ENCODE measurements around the gene DAP. TPM values are rescaled to one million over a fixed set of nuclear protein-coding genes. Genes with fewer than 3 reads are reported as not detected.
"Not testable (repeated sequence)": the region's sequence is repeated elsewhere in the genome, so short reads cannot be mapped to it uniquely, and the experiment has no call there.

DAP gene
- total and polyA plus RNA-seq, 2 experiments from 2014 or later, result 30.0 to 105 TPM

DNA sequence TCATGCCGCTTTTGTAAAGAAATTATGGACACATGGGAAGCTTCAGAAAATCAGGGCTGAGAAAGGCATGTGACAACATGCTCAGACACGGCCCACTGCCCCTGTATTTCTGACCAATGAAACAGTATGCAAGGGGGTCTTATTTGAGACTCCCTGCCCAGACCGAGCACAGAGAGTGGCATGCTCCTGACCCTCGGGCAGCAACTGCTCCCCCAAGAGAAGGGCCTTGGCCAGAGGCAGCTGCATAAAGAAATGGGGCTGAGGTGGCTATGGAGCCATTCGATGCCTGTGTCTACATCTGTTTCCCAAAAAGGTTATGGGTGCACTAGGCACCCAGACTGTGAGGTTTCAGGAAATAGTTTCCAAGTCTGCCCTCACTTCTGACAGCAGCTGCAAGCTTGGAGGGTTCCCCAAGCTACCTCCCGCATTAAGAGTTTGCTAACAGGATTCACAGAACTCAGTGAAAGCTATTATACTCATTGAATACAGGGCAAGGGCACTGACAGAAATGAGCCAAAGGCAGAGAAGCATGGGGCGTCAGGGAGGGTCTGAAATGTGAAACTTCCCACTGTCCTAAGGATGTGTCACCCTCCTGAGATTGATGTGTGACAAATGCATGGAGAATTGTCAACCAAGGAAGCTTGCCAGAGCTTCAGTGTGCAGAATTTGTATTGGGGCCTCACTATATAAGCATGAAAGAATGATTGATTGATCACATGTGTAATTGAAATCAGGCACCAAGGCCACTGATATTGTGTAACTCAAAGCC lies 94.3 kb downstream of the DAP start:
- H3K4me1 ChIP-seq (ENCODE audit: low read depth), result peaks cover 7% of the 10 kb centered on the region
- no peak overlapping the region for H3K27ac ChIP-seq
- no peaks in the 10 kb centered on the region for H3K9me3 ChIP-seq (ENCODE audit: low read depth)
- H3K27me3 ChIP-seq, result no peaks in the 10 kb centered on the region
- DNase-seq (ENCODE audit: low read depth in 1 of 2, low spot score in 1 of 2), result no peak
- H3K4me3 ChIP-seq, result no peak overlapping the region
- H3K36me3 ChIP-seq, result no peaks in the 10 kb centered on the region
- TF ChIP-seq, protein P1, sequence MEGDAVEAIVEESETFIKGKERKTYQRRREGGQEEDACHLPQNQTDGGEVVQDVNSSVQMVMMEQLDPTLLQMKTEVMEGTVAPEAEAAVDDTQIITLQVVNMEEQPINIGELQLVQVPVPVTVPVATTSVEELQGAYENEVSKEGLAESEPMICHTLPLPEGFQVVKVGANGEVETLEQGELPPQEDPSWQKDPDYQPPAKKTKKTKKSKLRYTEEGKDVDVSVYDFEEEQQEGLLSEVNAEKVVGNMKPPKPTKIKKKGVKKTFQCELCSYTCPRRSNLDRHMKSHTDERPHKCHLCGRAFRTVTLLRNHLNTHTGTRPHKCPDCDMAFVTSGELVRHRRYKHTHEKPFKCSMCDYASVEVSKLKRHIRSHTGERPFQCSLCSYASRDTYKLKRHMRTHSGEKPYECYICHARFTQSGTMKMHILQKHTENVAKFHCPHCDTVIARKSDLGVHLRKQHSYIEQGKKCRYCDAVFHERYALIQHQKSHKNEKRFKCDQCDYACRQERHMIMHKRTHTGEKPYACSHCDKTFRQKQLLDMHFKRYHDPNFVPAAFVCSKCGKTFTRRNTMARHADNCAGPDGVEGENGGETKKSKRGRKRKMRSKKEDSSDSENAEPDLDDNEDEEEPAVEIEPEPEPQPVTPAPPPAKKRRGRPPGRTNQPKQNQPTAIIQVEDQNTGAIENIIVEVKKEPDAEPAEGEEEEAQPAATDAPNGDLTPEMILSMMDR (IDR thresholded peaks at IDR 0.05; ENCODE audit: low read depth, low read length), result no peak

DNA sequence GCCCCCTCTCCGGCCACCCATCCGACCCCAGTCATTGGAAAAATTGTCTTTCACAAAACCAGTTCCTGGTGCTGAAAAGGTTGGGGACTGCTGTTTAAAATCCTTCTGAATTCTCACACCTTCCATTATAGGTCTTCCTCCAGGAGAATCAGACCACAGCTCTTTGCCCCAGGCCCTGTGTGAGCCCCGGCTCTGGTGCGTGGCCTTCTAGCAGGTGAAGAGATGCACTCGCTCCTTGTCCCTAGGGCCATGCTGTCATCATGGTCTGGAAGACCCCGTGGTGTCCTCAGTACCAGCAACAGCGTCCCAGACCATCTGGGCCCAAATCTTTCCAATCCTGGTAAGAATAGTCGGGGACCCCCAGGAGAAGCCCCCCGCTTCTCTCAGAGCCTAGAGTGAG lies 95.2 kb downstream of the DAP start:
- no peak overlapping the region for H3K4me3 ChIP-seq

DNA sequence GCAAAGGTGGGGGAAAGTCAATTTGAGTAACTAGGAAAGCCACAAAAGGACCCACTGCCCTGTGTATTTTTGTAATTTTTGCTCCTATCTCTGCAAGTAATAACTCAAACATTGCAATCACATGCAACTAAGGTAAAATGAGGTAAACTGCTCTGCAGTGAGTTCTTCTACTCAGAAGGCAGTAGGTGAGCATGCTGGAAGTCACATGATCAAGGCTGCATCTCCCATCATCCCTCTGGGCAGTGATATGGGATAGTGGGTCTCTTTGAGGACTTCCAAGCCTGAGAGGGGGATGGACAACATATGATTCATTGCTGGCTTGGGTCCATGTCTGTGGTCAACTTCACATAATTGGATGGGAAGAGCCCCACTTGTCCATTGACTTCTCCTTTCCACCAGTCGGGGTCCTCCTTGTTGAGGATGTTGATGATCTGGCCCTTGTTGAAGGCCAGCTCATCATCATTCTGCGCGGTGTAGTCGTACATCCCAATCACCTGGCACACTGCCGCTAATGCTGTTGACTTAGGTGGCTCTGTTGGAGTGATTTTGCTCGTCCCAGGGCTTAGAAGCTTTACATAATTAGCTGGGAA lies 96.8 kb downstream of the DAP start:
- not testable (repeated sequence) for H3K4me3 ChIP-seq; H3K27me3 ChIP-seq; H3K9me3 ChIP-seq (ENCODE audit: low read depth); H3K4me1 ChIP-seq (ENCODE audit: low read depth); H3K27ac ChIP-seq; H3K36me3 ChIP-seq
- DNase-seq (ENCODE audit: low read depth in 1 of 2, low spot score in 1 of 2), result peak in 1 of 2 donors; percentile 30

More for the DNA sequence above, 95.2 kb downstream of the DAP start:
- Histone ChIP-seq H3K9me3 (ENCODE audit: low read depth) (no peaks in the 10 kb centered on the region), H3K27ac (no peak overlapping the region), H3K27me3 (no peaks in the 10 kb centered on the region), H3K36me3 (no peaks in the 10 kb centered on the region), H3K4me1 (ENCODE audit: low read depth) (no peaks in the 10 kb centered on the region)
- TF ChIP-seq, protein P1 (IDR thresholded peaks at IDR 0.05; ENCODE audit: low read depth, low read length), result no peak
- DNase-seq (ENCODE audit: low read depth in 1 of 2, low spot score in 1 of 2), result no peak

DNA sequence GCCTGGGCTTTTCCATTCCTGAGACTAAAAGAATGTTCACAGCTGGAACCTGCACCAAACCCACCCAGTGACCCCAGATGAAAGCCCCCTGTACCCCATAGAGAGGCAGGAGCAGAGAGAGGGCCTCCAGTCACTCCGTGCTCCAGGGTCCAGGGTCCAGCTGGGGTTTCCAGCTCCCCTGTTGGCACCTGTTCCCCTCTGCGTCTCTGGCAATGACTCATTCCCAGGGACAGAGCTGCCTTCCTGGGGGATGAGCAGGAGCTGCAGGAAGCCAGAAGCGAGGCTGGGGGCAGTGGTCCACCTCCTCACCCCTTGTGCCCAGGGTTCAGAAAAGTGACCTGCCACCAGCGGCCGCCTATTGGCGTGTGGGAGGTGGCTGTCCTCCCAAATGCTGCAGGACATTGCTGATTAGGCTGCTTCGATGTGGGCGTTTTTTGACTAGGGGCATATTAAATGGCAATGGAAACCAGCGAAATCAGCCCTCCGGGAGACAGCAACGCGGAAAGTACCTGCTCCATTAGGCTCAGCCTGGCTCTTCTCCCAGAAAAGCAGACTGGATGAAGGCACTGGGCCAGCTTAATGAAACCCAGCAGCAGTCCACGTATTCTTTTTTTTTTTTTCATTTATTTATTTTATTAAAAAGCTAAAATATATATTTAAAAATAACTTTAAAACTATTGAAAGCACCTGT lies 97.4 kb downstream of the DAP start:
- H3K4me3 ChIP-seq, result no peak overlapping the region
- H3K27ac ChIP-seq, result no peak overlapping the region
- no peaks in the 10 kb centered on the region for H3K9me3 ChIP-seq (ENCODE audit: low read depth)
- TF ChIP-seq, protein P1 (IDR thresholded peaks at IDR 0.05; ENCODE audit: low read depth, low read length), result no peak
- H3K27me3 ChIP-seq, result no peaks in the 10 kb centered on the region
- peak in 1 of 2 donors; percentile 47 for DNase-seq (ENCODE audit: low read depth in 1 of 2, low spot score in 1 of 2)
- no peaks in the 10 kb centered on the region for H3K4me1 ChIP-seq (ENCODE audit: low read depth)
- no peaks in the 10 kb centered on the region for H3K36me3 ChIP-seq

DNA sequence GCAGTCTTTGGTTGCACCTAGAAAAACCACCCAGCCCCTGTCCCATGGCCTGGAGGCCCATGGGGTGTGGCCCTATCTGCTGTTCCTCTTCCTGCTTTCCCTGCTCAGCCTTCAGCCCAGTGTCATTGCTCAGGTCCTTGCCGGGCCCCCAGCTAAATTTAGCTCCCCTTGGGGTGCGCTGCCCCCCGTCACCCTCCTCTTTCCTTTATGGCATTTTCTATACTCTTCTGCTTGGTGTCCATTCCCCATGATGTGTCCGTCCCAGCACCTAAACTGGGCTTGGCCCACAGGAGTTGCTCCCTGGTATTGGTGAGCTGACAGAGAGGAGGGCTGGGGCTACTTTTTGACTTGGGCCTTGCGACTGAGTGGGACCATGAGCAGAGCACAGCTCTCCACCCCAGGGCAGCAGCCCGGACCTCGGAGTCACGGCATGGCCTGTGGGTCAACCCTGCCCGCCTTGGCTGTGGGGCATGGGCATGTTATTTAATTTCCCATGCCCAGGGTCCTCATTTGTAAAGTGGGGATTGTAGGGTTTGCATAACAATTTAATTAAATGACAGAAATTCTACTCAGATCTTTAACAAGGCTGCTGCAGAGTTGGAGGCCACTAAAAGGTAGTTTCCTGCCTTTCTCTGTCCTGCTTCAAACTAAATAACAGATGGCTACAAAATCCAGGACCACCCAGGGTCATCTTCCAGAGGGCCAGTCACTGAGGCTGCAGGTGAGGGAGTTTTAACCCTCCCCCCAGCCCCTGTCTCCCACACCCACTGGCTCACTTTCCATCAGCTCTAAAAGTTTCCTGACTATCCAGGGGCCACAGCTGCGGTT lies 98.2 kb downstream of the DAP start:
- no peak for DNase-seq (ENCODE audit: low read depth in 1 of 2, low spot score in 1 of 2)
- H3K9me3 ChIP-seq (ENCODE audit: low read depth), result no peaks in the 10 kb centered on the region
- H3K27ac ChIP-seq, result no peak overlapping the region
- no peaks in the 10 kb centered on the region for H3K4me1 ChIP-seq (ENCODE audit: low read depth)
- no peaks in the 10 kb centered on the region for H3K36me3 ChIP-seq
- TF ChIP-seq, protein P1 (IDR thresholded peaks at IDR 0.05; ENCODE audit: low read depth, low read length), result no peak
- H3K27me3 ChIP-seq, result no peaks in the 10 kb centered on the region
- no peak overlapping the region for H3K4me3 ChIP-seq

Data from cardiac muscle cell (in vitro differentiated cells and primary cell).